OCI-LY1 (cell line): ENCODE results near the gene PIGQ.

Source experiments
- H2AFZ ChIP-seq: fragments of 200-600 bp; sonication (generic), shearing (Covaris generic); 2 replicates; pipeline ENCODE4 v1.6.0; 2014; ENCODE audit warnings: antibody characterized with exemption, mild to moderate bottlenecking, low read length
- H3F3A ChIP-seq: fragments of 200-600 bp; sonication (generic), shearing (Covaris generic); 2 replicates; pipeline ENCODE4 v1.6.0; 2014; ENCODE audit warnings: mild to moderate bottlenecking, antibody characterized with exemption, low read length, moderate library complexity; ENCODE audit not compliant: insufficient read depth
- H3K27ac ChIP-seq: fragments of 200-600 bp; sonication (generic); 2 replicates; pipeline ENCODE4 v1.5.1; 2014; ENCODE audit warnings: low read length, mixed run types, mild to moderate bottlenecking, low read depth; ENCODE audit not compliant: poor library complexity, severe bottlenecking
- H3K27me3 ChIP-seq: fragments of 200-600 bp; sonication (generic); 2 replicates; pipeline ENCODE4 v1.6.0; 2014; ENCODE audit warnings: antibody characterized with exemption, mild to moderate bottlenecking, low read length, moderate library complexity; ENCODE audit not compliant: insufficient read depth
- H3K36me3 ChIP-seq: fragments of 200-600 bp; sonication (generic); 2 replicates; pipeline ENCODE4 v1.6.1; 2014; ENCODE audit warnings: mild to moderate bottlenecking, antibody characterized with exemption, low read length, moderate library complexity, mixed read lengths; ENCODE audit not compliant: insufficient read depth
- H3K4me1 ChIP-seq: fragments of 200-600 bp; sonication (generic); 2 replicates; pipeline ENCODE4 v1.5.1; 2014; ENCODE audit warnings: mild to moderate bottlenecking, low read length, moderate library complexity; ENCODE audit not compliant: insufficient read depth, severe bottlenecking
- H3K4me2 ChIP-seq: fragments of 200-600 bp; sonication (generic), shearing (Covaris generic); 2 replicates; pipeline ENCODE4 v1.6.1; 2014; ENCODE audit warnings: low read length
- H3K4me3 ChIP-seq: fragments of 200-600 bp; sonication (generic); 2 replicates; pipeline ENCODE4 v1.5.1; 2014; ENCODE audit warnings: low read length, low read depth, mild to moderate bottlenecking, mixed read lengths; ENCODE audit not compliant: poor library complexity, severe bottlenecking
- H3K79me2 ChIP-seq: fragments of 200-600 bp; shearing (Covaris generic); 2 replicates; pipeline ENCODE4 v1.6.1; 2016; ENCODE audit warnings: mixed run types, low read length, mixed read lengths; ENCODE audit not compliant: insufficient read depth
- H3K9ac ChIP-seq: fragments of 200-600 bp; sonication (generic), shearing (Covaris generic); 2 replicates; pipeline ENCODE4 v1.6.1; 2014; ENCODE audit warnings: mild to moderate bottlenecking, low read length, mixed read lengths
- H3K9me2 ChIP-seq: fragments of 200-600 bp; sonication (generic), shearing (Covaris generic); 2 replicates; pipeline ENCODE4 v1.6.1; 2014; ENCODE audit warnings: low read depth, mild to moderate bottlenecking, low read length, mixed read lengths
- H3K9me3 ChIP-seq: fragments of 200-600 bp; shearing (Covaris generic); 2 replicates; pipeline ENCODE4 v1.6.1; 2014; ENCODE audit warnings: low read length, mixed read lengths
- H4K20me1 ChIP-seq: fragments of 200-600 bp; sonication (generic), shearing (Covaris generic); 2 replicates; pipeline ENCODE4 v1.6.0; 2016; ENCODE audit warnings: mild to moderate bottlenecking, low read length; ENCODE audit not compliant: insufficient read depth
- CTCF ChIP-seq: fragments of 200-600 bp; sonication (generic), shearing (Covaris generic); IDR thresholded peaks from 2 replicates; pipeline ENCODE4 v1.5.1; 2017; ENCODE audit warnings: mild to moderate bottlenecking, antibody characterized with exemption, low read length, moderate library complexity, mixed read lengths
- EZH2 ChIP-seq: fragments of 200-600 bp; sonication (generic), shearing (Covaris generic); IDR thresholded peaks from 2 replicates; pipeline ENCODE4 v1.8.0; 2017; ENCODE audit warnings: borderline replicate concordance, mixed run types, mild to moderate bottlenecking, antibody characterized with exemption, low read length, moderate library complexity, mixed read lengths

Gene PIGQ

DNA sequence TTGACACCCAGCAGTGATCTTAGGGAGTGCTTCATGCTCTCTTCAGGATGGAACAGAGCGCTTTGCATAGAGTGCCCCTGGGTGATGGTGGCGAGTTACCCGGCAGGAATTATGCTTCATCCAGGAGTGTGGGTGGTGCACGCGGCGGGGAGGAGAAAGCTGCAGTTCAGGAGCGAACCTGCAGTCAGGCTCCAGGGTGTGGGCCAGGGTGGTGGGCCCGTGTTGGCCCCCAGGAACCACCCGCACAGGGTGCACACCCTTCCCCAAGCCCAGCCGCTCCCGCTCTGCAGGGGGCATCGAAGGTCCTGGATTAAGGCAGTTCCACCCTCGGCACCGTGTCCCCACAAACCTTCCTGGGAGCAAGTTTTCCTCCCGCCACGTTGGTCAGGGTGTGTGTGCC is 24.0 kb downstream of the PIGQ start:
- H3K79me2 ChIP-seq = no peaks in the 10 kb centered on the region
- no peak overlapping the region; the same call in 1 of the 2 replicates for H3K9ac ChIP-seq

DNA sequence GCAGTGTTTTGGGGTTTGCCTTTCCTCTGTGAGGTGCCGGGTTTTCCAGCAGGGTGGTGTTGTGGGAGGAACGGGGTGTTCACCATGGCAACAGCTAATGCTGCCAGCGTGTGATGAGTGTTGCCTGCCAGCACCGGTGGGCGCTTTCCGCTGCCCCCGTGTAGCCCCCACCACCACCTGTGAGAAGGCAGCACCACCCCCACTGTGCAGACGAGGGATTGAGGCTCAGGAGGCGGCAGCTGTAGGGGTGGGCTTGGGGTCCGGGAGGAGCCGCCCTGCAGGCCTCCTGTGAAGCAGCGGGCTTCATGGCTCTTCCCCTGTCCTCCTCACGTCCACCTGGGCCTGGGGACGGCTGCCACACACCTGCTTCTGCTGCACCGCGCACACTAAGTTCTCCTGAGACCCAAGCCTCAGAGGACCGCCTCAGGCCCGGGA is 25.3 kb downstream of the PIGQ start:
- no peaks in the 10 kb centered on the region for H3K79me2 ChIP-seq

More for the DNA sequence above, 24.0 kb downstream of the PIGQ start:
- Histone ChIP-seq H2AFZ (no peak overlapping the region), H3K27me3 (no peaks in the 10 kb centered on the region), H3K36me3 (no peaks in the 10 kb centered on the region), H3F3A (no peaks in the 10 kb centered on the region), H3K4me2 (no peak overlapping the region), H3K27ac (no peak overlapping the region), H3K4me3 (no peak overlapping the region), H3K9me3 (no peaks in the 10 kb centered on the region), H3K9me2 (no peaks in the 10 kb centered on the region), H4K20me1 (no peaks in the 10 kb centered on the region), H3K4me1 (peaks cover 27% of the 10 kb centered on the region)
- TF ChIP-seq EZH2 (no peak), CTCF (no peak)

DNA sequence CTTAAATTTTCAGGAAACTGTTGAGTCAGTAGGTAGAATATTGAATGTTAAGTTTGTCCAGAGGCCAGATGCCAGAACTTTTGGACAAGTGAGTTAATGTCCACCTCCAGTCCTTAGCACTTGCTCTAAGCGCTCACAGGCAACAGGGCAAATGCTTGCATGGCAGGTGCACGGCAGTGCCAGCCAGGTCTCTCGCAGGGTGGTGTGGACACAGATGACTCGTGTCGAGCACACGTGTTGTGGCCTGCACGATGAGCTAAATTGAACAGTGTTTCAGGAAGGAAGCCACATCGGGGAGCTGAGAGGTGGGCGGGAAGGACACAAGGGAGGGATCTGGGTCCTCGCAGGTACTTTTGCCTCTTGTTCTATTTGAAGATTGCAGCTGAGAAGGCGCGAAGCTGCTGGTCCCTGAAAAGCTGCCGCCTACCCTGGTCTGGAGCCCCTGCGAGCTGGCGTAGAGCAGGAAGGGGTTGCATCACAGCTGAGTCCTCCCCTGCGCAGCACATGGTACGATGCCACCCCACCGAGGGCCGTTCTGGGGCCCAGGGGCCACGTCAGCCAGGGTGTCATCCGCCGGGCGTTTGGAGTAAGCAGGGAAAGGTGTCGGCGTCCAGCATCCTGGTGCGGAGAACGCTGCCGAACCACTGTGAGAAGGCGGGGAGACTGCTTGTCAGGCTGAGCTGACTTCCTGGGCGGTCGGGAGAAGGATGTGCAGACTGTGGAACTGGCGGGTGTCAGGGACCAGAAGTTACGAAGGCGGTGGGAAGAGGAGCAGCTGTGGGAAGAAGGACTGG is 26.4 kb downstream of the PIGQ start:
- H2AFZ ChIP-seq = no peak overlapping the region
- H3K4me3 ChIP-seq = no peak overlapping the region
- H3K4me2 ChIP-seq = no peak overlapping the region
- peaks cover 19% of the 10 kb centered on the region for H3K4me1 ChIP-seq
- no peak overlapping the region for H3K9ac ChIP-seq
- H4K20me1 ChIP-seq = no peaks in the 10 kb centered on the region
- no peak overlapping the region for H3K27ac ChIP-seq
- no peaks in the 10 kb centered on the region for H3F3A ChIP-seq
- no peak for TF ChIP-seq CTCF
- TF ChIP-seq EZH2 = no peak
- no peaks in the 10 kb centered on the region for H3K9me3 ChIP-seq
- H3K36me3 ChIP-seq = peaks cover under 1% of the 10 kb centered on the region; the same call in 1 of the 2 replicates
- H3K79me2 ChIP-seq = no peaks in the 10 kb centered on the region
- no peaks in the 10 kb centered on the region for H3K27me3 ChIP-seq
- no peaks in the 10 kb centered on the region for H3K9me2 ChIP-seq

More for the DNA sequence above, 25.3 kb downstream of the PIGQ start:
- H3K4me2 ChIP-seq = no peak overlapping the region
- H2AFZ ChIP-seq = no peak overlapping the region
- no peaks in the 10 kb centered on the region for H4K20me1 ChIP-seq
- TF ChIP-seq EZH2 = no peak
- TF ChIP-seq CTCF = no peak
- H3K27me3 ChIP-seq = no peaks in the 10 kb centered on the region
- H3F3A ChIP-seq = no peaks in the 10 kb centered on the region
- no peak overlapping the region for H3K27ac ChIP-seq
- no peaks in the 10 kb centered on the region for H3K9me2 ChIP-seq
- H3K9me3 ChIP-seq = no peaks in the 10 kb centered on the region
- H3K36me3 ChIP-seq = no peaks in the 10 kb centered on the region
- no peak overlapping the region for H3K4me3 ChIP-seq
- peaks cover 27% of the 10 kb centered on the region for H3K4me1 ChIP-seq
- no peak overlapping the region for H3K9ac ChIP-seq
